Measurements from ENCODE around the gene SNX18.

The SNX18 gene

GRCh38 chr5:54539001-54539400 lies 21.4 kb downstream of the SNX18 start:
- no peak for DNase-seq (ENCODE audit: low spot score)
- no peaks in the 10 kb centered on the region for H3K27me3 Mint-ChIP-seq (ENCODE audit: low read depth)
- peaks cover 20% of the 10 kb centered on the region for H3K4me1 Mint-ChIP-seq (ENCODE audit: low read depth)
- H3K4me3 Mint-ChIP-seq, result no peak overlapping the region
- H3K9me3 Mint-ChIP-seq, result no peaks in the 10 kb centered on the region
- no peak overlapping the region for H3K27ac Mint-ChIP-seq
- peaks cover 16% of the 10 kb centered on the region for H3K36me3 Mint-ChIP-seq (ENCODE audit: low read depth)

DNA sequence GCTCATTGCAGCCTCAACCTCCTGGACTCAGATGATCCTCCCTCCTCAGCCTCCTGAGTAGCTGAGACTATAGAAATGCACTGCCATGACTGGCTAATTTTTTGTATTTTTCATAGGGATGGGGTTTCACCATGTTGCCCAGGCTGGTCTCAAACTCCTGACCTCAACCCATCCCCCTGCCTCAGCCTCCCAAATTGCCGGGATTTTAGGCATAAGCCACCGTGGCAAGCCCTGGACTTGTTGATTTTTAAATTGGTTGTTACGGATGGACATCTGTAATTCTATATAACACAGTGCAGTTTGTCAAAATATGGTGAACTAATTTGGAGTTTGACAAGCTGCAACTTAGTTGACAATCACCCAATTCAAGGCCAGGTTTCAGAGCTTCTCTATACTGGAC lies 22.7 kb downstream of the SNX18 start:
- Mint-ChIP-seq H3K4me1 (ENCODE audit: low read depth) (peaks cover 17% of the 10 kb centered on the region), H3K9me3 (no peaks in the 10 kb centered on the region), H3K27ac (no peak overlapping the region), H3K4me3 (no peak overlapping the region), H3K36me3 (ENCODE audit: low read depth) (peaks cover 20% of the 10 kb centered on the region), H3K27me3 (ENCODE audit: low read depth) (no peaks in the 10 kb centered on the region)
- DNase-seq (ENCODE audit: low spot score), result no peak

DNA sequence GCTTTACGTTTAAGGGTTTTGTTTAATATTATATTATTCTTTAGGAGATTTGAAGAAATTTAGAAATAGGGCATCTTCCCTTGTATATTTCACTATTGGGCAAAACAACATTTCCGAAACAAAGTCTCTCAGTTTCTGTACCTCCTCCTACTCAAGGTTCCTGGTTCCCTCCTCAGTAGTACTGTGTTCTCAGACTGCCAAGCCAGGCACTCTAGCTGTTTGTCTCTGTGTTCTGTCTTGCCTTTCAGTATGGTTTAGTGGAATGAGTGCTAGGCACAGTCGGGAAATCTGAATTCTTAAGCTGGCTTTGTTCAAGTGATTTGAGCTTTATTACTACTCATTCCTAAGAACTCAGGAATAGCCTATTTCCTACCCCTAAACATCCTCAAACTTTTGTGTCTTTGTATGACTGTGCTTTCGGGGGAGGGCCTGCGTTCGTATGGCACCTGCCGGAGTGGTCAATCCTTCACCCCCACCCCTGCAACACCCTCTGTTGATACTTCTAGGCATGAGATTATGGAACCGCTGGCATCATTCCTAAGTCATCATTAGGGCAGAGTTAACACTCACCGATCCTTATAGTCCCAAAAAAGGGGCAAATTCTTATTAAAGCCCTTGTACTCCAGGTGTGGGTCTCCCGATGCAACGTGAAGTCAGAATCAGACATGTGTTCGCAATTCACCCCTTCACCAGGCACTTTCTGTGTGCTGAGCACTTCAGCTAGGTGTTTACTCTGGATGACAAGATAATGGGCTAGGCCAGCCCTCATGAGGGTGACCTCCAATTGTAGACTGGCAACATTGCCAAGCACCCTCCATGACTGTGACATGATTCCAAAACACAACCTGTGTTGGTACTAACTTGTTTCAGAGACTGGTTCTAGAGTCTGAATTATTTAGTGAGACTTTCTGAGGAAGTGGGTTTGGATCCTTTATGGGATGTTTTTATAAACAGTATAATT lies 24.5 kb downstream of the SNX18 start:
- Mint-ChIP-seq H3K9me3 (no peaks in the 10 kb centered on the region), H3K4me1 (ENCODE audit: low read depth) (peaks cover 16% of the 10 kb centered on the region), H3K36me3 (ENCODE audit: low read depth) (peaks cover 26% of the 10 kb centered on the region), H3K27me3 (ENCODE audit: low read depth) (no peaks in the 10 kb centered on the region), H3K4me3 (no peak overlapping the region), H3K27ac (no peak overlapping the region)
- no peak for DNase-seq (ENCODE audit: low spot score)

GRCh38 chr5:54544044-54544443 lies 26.5 kb downstream of the SNX18 start:
- Mint-ChIP-seq H3K4me1 (ENCODE audit: low read depth) (peaks cover 8% of the 10 kb centered on the region), H3K27ac (no peak overlapping the region), H3K36me3 (ENCODE audit: low read depth) (peaks cover 28% of the 10 kb centered on the region)

GRCh38 chr5:54545796-54546195 lies 28.2 kb downstream of the SNX18 start:
- Mint-ChIP-seq H3K27ac (no peak overlapping the region), H3K36me3 (ENCODE audit: low read depth) (peaks cover 30% of the 10 kb centered on the region), H3K4me1 (ENCODE audit: low read depth) (peaks cover 8% of the 10 kb centered on the region)

More at GRCh38 chr5:54544044-54544443, 26.5 kb downstream of the SNX18 start:
- Mint-ChIP-seq H3K27me3 (ENCODE audit: low read depth) (no peaks in the 10 kb centered on the region), H3K9me3 (no peaks in the 10 kb centered on the region), H3K4me3 (no peak overlapping the region)
- DNase-seq (ENCODE audit: low spot score), result no peak

DNA sequence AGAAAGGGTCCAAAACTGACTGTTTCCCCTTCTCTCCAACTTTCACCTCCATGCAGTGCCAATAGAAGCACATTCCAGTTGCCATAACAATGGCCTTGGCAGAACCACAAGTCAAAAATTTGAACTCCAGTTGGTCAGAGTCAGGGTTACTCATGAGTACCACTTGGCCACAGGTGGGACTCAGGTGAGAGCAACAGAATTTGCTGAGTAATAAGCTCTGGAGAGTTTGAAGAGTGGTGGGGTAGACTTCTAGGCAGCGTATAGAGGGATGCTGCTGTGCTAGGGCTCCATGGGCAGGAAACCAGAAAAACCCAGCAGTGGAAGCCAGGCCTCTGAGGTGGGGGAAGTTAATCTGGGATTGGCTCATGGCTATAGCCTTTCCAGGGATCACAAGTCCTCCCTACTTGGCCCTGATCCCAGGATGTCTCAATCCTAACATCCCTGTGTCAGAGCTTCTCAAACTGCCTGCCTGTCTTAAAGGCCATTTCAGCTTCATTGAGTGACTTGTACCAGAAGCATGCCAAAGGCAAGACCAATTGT lies 30.2 kb downstream of the SNX18 start:
- Mint-ChIP-seq H3K4me3 (no peak overlapping the region), H3K4me1 (ENCODE audit: low read depth) (no peaks in the 10 kb centered on the region), H3K27me3 (ENCODE audit: low read depth) (no peaks in the 10 kb centered on the region), H3K9me3 (no peaks in the 10 kb centered on the region), H3K27ac (no peak overlapping the region), H3K36me3 (ENCODE audit: low read depth) (peaks cover 30% of the 10 kb centered on the region)
- DNase-seq (ENCODE audit: low spot score), result no peak

More at GRCh38 chr5:54545796-54546195, 28.2 kb downstream of the SNX18 start:
- Mint-ChIP-seq H3K4me3 (no peak overlapping the region), H3K27me3 (ENCODE audit: low read depth) (no peaks in the 10 kb centered on the region), H3K9me3 (no peaks in the 10 kb centered on the region)
- no peak for DNase-seq (ENCODE audit: low spot score)

GRCh38 chr5:54548565-54548964 lies 31.0 kb downstream of the SNX18 start:
- DNase-seq (ENCODE audit: low spot score), result no peak
- Mint-ChIP-seq H3K9me3 (no peaks in the 10 kb centered on the region), H3K27ac (no peak overlapping the region), H3K4me1 (ENCODE audit: low read depth) (no peaks in the 10 kb centered on the region), H3K36me3 (ENCODE audit: low read depth) (peaks cover 27% of the 10 kb centered on the region), H3K27me3 (ENCODE audit: low read depth) (no peaks in the 10 kb centered on the region), H3K4me3 (no peak overlapping the region)

DNA sequence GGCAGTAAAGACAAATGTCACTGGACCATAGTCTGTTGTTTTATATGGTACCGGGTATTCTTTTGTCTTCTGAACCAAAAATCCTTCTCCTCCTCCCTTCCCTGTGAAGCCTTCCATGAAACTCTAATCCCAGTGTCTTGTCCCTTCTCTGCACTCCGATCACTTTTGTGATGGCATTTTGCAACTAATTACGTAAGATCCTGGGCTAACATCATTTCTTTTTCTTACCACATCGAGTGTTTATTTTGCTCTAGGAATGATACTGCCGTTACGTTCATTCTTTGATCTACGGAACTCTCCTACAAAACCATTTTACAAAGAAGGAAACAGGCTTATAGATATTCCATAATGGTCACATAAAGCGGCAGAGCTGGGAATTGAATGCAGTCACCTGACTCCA lies 33.7 kb downstream of the SNX18 start:
- no peak for DNase-seq (ENCODE audit: low spot score)
- Mint-ChIP-seq H3K9me3 (no peaks in the 10 kb centered on the region), H3K27ac (no peak overlapping the region), H3K4me1 (ENCODE audit: low read depth) (no peaks in the 10 kb centered on the region), H3K36me3 (ENCODE audit: low read depth) (peaks cover 9% of the 10 kb centered on the region), H3K27me3 (ENCODE audit: low read depth) (no peaks in the 10 kb centered on the region), H3K4me3 (no peak overlapping the region)

DNA sequence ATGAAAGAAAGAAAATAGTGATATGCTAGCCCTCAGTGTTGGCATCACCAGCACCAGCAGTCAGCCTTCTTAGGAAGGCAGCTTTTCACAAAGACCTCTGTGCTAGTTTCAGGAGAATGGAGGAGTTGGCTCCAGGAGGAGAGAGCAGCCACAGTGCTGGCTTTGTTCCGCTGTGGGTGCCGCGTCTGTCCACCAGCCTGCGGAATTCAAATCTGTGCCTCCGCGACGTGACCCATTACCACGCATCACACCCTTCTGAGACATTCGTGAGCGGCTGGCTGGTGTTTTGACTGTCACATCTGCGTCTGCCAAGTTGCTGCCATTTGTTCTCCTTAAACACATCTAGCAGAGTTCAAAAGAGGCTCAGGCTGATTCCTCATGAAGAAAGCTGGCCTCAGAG lies 34.4 kb downstream of the SNX18 start:
- Mint-ChIP-seq H3K4me1 (ENCODE audit: low read depth) (no peaks in the 10 kb centered on the region), H3K36me3 (ENCODE audit: low read depth) (peaks cover 5% of the 10 kb centered on the region), H3K9me3 (no peaks in the 10 kb centered on the region), H3K4me3 (no peak overlapping the region), H3K27me3 (ENCODE audit: low read depth) (no peaks in the 10 kb centered on the region), H3K27ac (no peak overlapping the region)
- DNase-seq (ENCODE audit: low spot score), result no peak

DNA sequence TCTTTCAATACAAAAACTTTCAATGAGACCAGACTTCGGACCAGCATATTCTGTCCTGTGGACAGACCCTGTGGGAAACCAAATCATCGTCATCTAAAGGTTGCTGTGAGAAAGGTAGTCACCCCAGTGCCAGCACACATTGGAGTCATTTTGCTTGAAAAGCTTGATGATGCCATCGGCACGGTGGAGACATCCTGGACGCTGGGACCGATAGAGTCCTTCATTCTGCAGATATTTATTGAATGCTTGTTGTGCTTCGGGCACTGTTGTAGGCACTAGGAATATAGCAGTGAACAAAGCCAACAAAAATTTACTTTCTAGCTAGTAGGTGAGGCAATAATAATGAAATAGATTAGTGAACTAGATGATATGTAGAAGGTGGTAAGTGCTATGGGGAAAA lies 34.9 kb downstream of the SNX18 start:
- Mint-ChIP-seq H3K27me3 (ENCODE audit: low read depth) (no peaks in the 10 kb centered on the region), H3K9me3 (no peaks in the 10 kb centered on the region), H3K36me3 (ENCODE audit: low read depth) (peaks cover 5% of the 10 kb centered on the region), H3K27ac (no peak overlapping the region), H3K4me1 (ENCODE audit: low read depth) (no peaks in the 10 kb centered on the region), H3K4me3 (no peak overlapping the region)
- DNase-seq (ENCODE audit: low spot score), result no peak

GRCh38 chr5:54553659-54554207 lies 36.2 kb downstream of the SNX18 start:
- H3K36me3 Mint-ChIP-seq (ENCODE audit: low read depth), result peaks cover 3% of the 10 kb centered on the region
- no peak for DNase-seq (ENCODE audit: low spot score)
- H3K4me3 Mint-ChIP-seq, result no peak overlapping the region

DNA sequence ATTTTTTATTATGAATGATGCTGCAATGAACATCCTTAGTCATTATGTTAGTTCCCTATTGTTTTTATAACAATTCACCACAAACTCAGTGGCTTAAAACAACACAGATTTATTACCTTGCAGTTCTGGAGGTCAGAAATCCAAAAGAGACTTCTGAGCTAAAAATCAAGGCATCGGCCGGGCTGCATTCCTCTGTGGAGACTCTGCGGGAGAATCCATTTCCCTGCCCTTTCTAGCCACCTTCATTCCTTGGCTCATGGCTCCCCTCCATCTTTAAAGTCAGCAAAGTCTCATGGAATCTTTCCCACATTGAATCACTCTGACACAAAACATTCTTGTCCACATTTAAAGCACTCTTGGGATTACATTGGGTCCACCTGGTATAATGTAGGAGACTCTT lies 38.6 kb downstream of the SNX18 start:
- Mint-ChIP-seq H3K27me3 (ENCODE audit: low read depth) (peaks cover 2% of the 10 kb centered on the region), H3K27ac (no peak overlapping the region), H3K4me1 (ENCODE audit: low read depth) (no peaks in the 10 kb centered on the region), H3K36me3 (ENCODE audit: low read depth) (no peaks in the 10 kb centered on the region), H3K9me3 (peaks cover 8% of the 10 kb centered on the region), H3K4me3 (no peak overlapping the region)
- DNase-seq (ENCODE audit: low spot score), result no peak

More at GRCh38 chr5:54553659-54554207, 36.2 kb downstream of the SNX18 start:
- H3K27me3 Mint-ChIP-seq (ENCODE audit: low read depth), result no peaks in the 10 kb centered on the region
- H3K27ac Mint-ChIP-seq, result no peak overlapping the region
- no peaks in the 10 kb centered on the region for H3K9me3 Mint-ChIP-seq
- H3K4me1 Mint-ChIP-seq (ENCODE audit: low read depth), result no peaks in the 10 kb centered on the region

DNA sequence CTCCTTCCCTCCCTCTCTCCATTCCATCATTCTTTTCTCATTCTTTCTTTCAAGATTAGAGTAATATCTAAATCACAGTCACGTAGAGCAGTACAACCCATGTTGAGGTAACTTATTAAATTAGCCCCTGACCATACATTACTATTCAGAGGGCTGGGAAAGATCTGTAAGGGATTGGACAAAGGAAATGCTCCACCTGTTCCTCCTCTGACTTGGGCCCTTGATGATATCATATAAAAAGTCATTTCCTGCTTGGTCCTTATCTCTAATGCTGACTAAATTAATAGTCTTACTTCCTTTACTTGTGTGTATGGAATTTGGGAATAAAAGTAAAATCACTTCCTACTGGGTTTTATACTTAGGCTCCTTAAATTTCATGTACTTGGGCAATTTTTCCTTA lies 40.8 kb downstream of the SNX18 start:
- H3K27me3 Mint-ChIP-seq (ENCODE audit: low read depth), result peaks cover 2% of the 10 kb centered on the region
- DNase-seq (ENCODE audit: low spot score), result no peak
- H3K9me3 Mint-ChIP-seq, result peaks cover 8% of the 10 kb centered on the region
- no peak overlapping the region for H3K4me3 Mint-ChIP-seq
- H3K36me3 Mint-ChIP-seq (ENCODE audit: low read depth), result no peaks in the 10 kb centered on the region
- H3K4me1 Mint-ChIP-seq (ENCODE audit: low read depth), result no peaks in the 10 kb centered on the region
- no peak overlapping the region for H3K27ac Mint-ChIP-seq

- Mint-ChIP-seq H3K36me3 (ENCODE audit: low read depth) (no peaks in the 10 kb centered on the region), H3K4me1 (ENCODE audit: low read depth) (no peaks in the 10 kb centered on the region), H3K27ac (no peak overlapping the region), H3K9me3 (peaks cover 8% of the 10 kb centered on the region), H3K27me3 (ENCODE audit: low read depth) (peaks cover 2% of the 10 kb centered on the region), H3K4me3 (no peak overlapping the region)
- no peak for DNase-seq (ENCODE audit: low spot score)
Measured at GRCh38 chr5:54561651-54562050, 44.1 kb downstream of the SNX18 start.

Data from T-helper 2 cell treated with Interferon-gamma antibody and Interleukin-4, amounts not matched to agents 5 μg/mL and 100 μg/mL, for 36 hours (primary cell).